HG03064 (cell line): ENCODE data around the gene KIF6.

Experiments
- ATAC-seq: cut with Tn5 transposase; IDR thresholded peaks from one replicate; pipeline ENCODE4 v1.9.1; 2021; ENCODE audit warnings: low read depth; ENCODE audit not compliant: unreplicated experiment

KIF6 gene

DNA sequence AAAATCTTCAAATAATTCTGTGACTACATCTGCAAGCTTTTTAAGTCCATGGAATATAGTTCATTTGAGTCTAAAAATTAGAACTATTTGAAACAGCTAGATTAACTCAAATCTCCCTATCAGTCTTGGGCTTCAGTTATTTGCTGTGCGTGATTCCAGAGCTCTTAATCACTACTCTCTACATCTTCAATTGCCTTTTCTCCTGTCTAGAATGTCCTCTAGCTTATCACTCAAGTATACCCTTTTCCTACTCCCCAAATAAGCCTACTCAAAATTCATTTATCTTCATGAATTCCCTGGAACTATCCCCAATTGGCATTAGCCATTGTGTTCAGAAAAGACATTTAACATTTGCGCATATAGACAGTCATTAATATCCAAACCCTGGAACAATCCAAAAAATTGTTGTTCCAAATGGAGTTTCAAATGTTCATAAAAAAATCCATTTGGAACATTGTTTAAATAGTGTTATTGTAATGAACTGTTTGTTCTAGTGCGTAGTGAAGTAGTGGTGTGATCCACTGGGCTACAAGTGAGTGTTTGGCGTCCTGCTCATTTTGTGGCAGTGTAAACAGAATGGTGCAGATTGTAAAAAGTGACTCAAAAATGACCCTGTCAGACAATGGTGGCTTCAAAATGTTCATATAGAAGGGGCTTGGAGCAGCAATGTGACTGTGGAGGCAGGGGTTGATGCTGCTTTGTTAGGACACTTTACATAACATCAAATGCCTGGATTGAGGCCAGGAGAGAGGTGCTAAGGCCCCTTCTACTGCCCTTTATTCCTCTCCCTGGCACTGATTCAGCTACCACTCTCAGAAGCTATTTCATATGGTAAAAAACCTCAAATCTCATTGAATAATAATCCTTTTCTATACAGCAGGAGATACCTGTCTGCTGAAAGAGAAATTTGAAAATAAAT is 122.3 kb downstream of the KIF6 start:
- ATAC-seq: no peak

GRCh38 chr6:39599973-39600372 is 125.2 kb downstream of the KIF6 start:
- no peak for ATAC-seq

DNA sequence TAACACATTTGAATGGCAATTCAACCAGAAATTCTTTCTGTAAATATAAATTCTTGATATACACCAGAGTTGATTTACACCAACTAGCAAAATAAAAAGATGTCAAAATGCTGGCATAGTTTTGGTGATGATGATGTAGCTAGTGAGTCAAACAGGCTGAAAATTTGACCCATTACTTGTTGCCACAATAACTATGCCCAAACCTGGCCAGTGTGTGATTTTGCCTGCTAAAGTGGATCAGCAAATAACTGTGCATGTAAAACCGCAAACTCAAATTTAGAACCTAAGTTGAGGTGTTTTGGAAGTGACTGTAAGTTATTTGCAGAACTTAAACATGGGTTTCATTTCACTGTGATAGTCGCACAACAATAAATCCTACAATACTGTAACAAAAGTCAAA is 125.9 kb downstream of the KIF6 start:
- no peak for ATAC-seq

- ATAC-seq: no peak
These were observed 130.9 kb downstream of the KIF6 start for GRCh38 chr6:39594285-39594684.

GRCh38 chr6:39593646-39594045 is 131.6 kb downstream of the KIF6 start:
- ATAC-seq: no peak

GRCh38 chr6:39590871-39591393 is 134.3 kb downstream of the KIF6 start:
- no peak for ATAC-seq

DNA sequence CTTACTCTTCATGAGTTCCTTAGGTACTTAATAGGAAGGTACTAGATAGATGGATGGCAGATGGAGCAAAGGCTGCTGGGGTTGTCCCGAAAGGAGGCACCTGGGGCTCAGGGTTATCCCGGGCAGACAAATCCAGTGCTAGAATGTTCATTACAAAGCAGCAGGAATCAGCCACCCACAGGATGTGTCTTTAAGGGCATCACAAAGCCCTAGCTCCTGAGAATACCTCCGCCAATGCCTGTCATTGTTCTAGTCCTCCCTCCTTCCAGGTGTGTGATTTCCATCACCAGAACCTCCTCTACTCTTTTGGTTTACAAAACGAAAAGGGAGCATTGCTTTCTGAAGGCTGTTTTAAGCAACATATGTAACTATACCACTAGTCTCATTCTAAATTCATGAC is 138.1 kb downstream of the KIF6 start:
- no peak for ATAC-seq

DNA sequence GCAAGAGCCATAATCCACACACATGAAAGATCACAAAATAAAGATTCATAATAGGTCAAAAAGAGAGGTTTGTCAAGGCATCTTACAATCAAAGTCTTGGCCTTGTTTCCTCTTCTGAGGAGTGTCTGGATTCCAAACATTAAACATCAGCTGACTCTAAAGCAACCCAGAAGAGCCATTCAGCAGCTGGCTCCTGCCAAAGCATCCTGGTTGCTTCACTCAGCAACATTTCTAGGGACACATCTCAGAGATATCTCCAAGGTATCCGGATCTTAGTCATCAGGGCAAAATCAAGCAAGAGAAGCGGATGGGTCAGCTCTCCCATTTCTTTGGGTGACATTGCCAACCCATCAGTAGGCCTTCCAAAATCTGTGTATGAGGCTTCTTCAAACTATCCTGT is 139.6 kb downstream of the KIF6 start:
- ATAC-seq: no peak

- no peak for ATAC-seq
These were observed 147.6 kb downstream of the KIF6 start for GRCh38 chr6:39577446-39578165.

GRCh38 chr6:39576556-39577303 is 148.5 kb downstream of the KIF6 start:
- ATAC-seq: no peak

GRCh38 chr6:39574991-39575390 is 150.2 kb downstream of the KIF6 start:
- ATAC-seq: no peak

DNA sequence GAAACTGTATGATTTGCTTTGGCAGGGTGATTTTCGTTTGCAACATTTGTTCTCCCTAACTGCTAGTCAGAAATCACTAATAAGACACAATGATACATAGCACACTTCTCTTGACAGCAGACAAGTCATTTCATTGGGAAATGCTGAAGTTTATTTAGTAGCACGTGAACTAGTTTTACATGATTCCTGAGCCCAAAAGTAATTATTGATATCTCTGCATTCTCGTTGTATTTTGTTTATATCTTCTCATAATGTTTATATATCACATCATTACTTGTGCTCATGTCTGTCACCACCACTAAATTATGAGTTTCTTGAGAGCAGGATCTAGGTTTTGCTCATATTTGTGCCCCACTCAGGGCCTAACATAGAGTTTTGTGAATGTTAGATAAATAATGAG is 151.7 kb downstream of the KIF6 start:
- ATAC-seq: no peak

DNA sequence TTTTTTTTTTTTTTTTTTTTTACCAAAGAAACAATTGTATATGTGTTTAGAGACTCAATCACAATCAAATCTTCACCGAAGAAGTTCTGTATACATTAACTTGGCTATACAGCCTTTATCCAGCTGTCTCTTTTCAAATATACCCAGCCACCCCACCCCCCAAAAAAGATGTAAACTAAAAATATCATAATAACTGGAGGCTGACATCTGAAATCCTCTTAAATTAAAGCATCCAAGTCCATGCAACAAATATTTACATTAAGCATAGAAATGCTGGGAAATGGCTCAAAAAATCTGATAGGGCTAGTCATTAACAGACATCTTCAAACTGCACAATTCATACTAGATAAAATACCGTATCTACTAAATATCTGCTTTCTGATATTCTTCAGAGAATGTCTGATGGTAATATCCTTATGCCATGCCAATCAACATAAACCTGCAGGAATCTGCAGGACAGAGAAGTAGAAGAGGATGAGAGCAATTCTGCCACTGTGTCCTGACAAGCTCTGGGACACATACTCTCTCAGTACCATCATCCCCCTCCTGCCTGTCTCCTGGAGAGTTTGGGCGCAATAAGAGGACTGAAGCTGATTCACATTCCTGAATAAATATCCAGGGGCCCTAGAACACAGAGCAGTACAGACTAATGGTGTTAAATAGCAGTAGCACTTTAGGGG is 152.4 kb downstream of the KIF6 start:
- ATAC-seq: no peak

GRCh38 chr6:39568896-39569295 is 156.3 kb downstream of the KIF6 start:
- no peak for ATAC-seq

- no peak for ATAC-seq
These were observed 158.1 kb downstream of the KIF6 start for GRCh38 chr6:39567091-39567490.

DNA sequence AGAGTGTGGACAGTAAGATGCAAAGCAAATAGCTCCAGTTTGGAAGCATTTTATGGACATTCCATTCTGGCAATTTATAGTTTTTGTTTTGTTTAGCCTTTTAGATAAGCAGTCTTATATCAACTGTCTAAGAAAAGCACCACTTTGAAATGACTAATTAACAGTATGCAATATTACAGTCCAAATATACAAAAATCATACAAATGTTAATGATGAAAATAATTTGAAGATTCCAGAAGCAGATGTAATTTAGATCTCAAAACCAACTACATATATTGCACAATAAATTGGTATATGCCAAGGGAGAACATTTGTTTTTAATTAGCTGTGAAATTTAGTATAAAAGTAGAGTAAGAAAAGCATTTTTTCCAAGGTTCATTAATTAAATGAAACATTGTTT is 158.8 kb downstream of the KIF6 start:
- ATAC-seq: no peak

GRCh38 chr6:39565956-39566355 is 159.3 kb downstream of the KIF6 start:
- ATAC-seq: no peak

DNA sequence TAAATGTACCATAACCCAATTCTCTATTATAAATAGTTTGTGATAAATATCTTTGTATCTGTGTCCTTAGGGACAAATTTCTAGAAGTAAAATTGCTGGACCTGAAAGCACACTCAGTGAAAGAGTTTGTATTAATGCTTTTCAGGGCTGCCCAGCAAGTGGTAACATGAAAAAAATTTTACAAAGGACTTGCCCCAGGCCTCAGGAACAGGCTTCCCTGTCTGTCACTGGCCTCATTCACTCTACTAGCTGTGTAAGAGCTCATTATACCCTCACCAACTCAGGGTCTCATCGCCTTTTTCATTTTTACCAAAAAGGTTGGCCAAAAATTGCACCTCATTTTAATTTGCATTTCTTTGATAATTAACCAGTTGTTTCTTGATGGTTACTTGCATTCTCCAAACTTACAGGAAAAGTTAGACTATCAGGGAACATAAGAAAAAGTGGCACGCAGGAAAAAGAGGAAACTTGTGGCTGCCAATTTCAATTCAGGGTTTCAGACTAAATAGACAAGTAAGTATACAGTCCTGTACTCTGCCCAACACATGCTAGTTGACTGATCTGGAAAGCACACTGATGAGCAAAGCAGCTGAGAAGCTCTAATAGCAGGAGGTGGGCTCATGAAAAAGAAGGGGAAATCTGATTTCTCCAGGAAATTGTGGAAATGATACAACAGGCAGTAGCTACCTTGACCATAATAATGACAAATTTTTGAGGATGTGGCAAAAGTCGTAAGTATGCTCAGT is 161.5 kb downstream of the KIF6 start:
- no peak for ATAC-seq

- ATAC-seq: no peak
These were observed 163.5 kb downstream of the KIF6 start for GRCh38 chr6:39561536-39562266.
